B cell (primary cell): Measurements from ENCODE around the gene MYOD1. TPM values are rescaled to one million over a fixed set of nuclear protein-coding genes. Genes with fewer than 3 reads are reported as not detected.

Experiments used
- ATAC-seq: fragments of 200-7000 bp; cut with Tn5 transposase; one replicate; pipeline ENCODE4 v1.10.0; 2021; ENCODE audit warnings: low read depth, mild to moderate bottlenecking, moderate number of reproducible peaks, moderate library complexity
- CTCF ChIA-PET: fragments of 350-600 bp; sonication (Branson Sonifier 250); formaldehyde crosslinking; loops from one replicate; lab custom pipeline; 2021; ENCODE audit warnings: antibody characterized with exemption, inconsistent platforms; lab: Charles Lee
- POLR2A ChIA-PET: fragments of 350-600 bp; sonication (Branson Sonifier 250); formaldehyde crosslinking; loops from one replicate; lab custom pipeline; 2021; ENCODE audit warnings: antibody characterized with exemption; lab: Charles Lee
- DNase-seq: peaks from one replicate; pipeline ENCODE4 v3.0.0; 2013
- H2AFZ ChIP-seq: 2 replicates; pipeline ENCODE4 v1.6.1; 2012; ENCODE audit warnings: mild to moderate bottlenecking, low read depth, low read length; ENCODE audit not compliant: insufficient read depth, poor library complexity, severe bottlenecking
- H3K27ac ChIP-seq, 2 donors: 1 replicate in 1 of 2; 2 replicates in 1 of 2; pipeline ENCODE4 v1.5.1; 2012 to 2013; ENCODE audit warnings: low read length in 2 of 2, mild to moderate bottlenecking in 2 of 2, moderate library complexity in 1 of 2
- H3K27me3 ChIP-seq, 4 experiments: fragments of 200-600 bp in 1 of 4; sonication (generic) in 1 of 4; replicated peaks in 1 of 4; 1 replicate in 2 of 4; 2 replicates in 2 of 4; pipeline versions ENCODE4 v1.6.1 to v1.7.0; 2013 to 2016; ENCODE audit warnings: low read length in 3 of 4, mild to moderate bottlenecking in 2 of 4, mixed read lengths in 1 of 4, moderate library complexity in 1 of 4; ENCODE audit not compliant: insufficient read depth in 4 of 4, control insufficient read depth in 3 of 4; ENCODE audit errors: control extremely low read depth in 1 of 4
- H3K36me3 ChIP-seq, 2 experiments: replicated peaks in 1 of 2; 1 replicate in 1 of 2; 2 replicates in 1 of 2; pipeline versions ENCODE4 v1.6.1 to v1.7.1; 2013; ENCODE audit warnings: low read length in 1 of 2; ENCODE audit not compliant: insufficient read depth in 2 of 2, control insufficient read depth in 1 of 2; ENCODE audit errors: control extremely low read depth in 1 of 2, extremely low read depth in 1 of 2
- H3K4me1 ChIP-seq, 2 donors: fragments of 200-600 bp in 1 of 2; sonication (generic) in 1 of 2; 1 replicate in 1 of 2; 2 replicates in 1 of 2; pipeline versions ENCODE4 v1.5.1 to v1.6.1; 2013 to 2017; ENCODE audit warnings: low read length in 2 of 2; ENCODE audit not compliant: control insufficient read depth in 2 of 2, insufficient read depth in 2 of 2
- H3K4me2 ChIP-seq: replicated peaks from 2 replicates; pipeline ENCODE3; 2012; ENCODE audit warnings: mild to moderate bottlenecking, low read depth, low read length; ENCODE audit not compliant: poor library complexity, severe bottlenecking
- H3K4me3 ChIP-seq, 5 experiments: fragments of 200-600 bp in 1 of 5; sonication (generic) in 1 of 5; 1 replicate in 3 of 5; 2 replicates in 2 of 5; pipeline versions ENCODE4 v1.5.1 to v1.7.0; 2011 to 2016; ENCODE audit warnings: low read length in 4 of 5, mild to moderate bottlenecking in 4 of 5, low read depth in 2 of 5, control low read depth in 1 of 5, moderate library complexity in 1 of 5; ENCODE audit not compliant: insufficient read depth in 1 of 5; ENCODE audit errors: control extremely low read depth in 1 of 5, extremely low read depth in 1 of 5
- H3K79me2 ChIP-seq: fragments of 200-600 bp; sonication (generic); one replicate; pipeline ENCODE4 v1.6.0; 2016; ENCODE audit warnings: low read length; ENCODE audit not compliant: control insufficient read depth, insufficient read depth
- H3K9ac ChIP-seq: fragments of 200-600 bp; sonication (generic); 2 replicates; pipeline ENCODE4 v1.6.1; 2017; ENCODE audit warnings: mild to moderate bottlenecking, low read length, moderate library complexity
- H3K9me3 ChIP-seq, 3 donors: one replicate each; pipeline versions ENCODE4 v1.6.1 to v1.7.1; 2013; ENCODE audit warnings: low read length in 2 of 3; ENCODE audit not compliant: control insufficient read depth in 2 of 3, insufficient read depth in 1 of 3; ENCODE audit errors: control extremely low read depth in 1 of 3
- H4K20me1 ChIP-seq: 2 replicates; pipeline ENCODE4 v1.6.0; 2012; ENCODE audit warnings: mild to moderate bottlenecking, low read length; ENCODE audit not compliant: insufficient read depth, control insufficient read depth, poor library complexity, severe bottlenecking
- H3K27ac Mint-ChIP-seq: one replicate; pipeline ENCODE4 v1.8.0; 2021; ENCODE audit warnings: mixed read lengths
- H3K27me3 Mint-ChIP-seq: one replicate; pipeline ENCODE4 v1.8.0; 2021; ENCODE audit warnings: mixed read lengths
- H3K4me1 Mint-ChIP-seq: one replicate; pipeline ENCODE4 v1.8.0; 2021; ENCODE audit warnings: mixed read lengths
- H3K4me3 Mint-ChIP-seq: one replicate; pipeline ENCODE4 v1.8.0; 2021; ENCODE audit warnings: mixed read lengths
- H3K9me3 Mint-ChIP-seq: one replicate; pipeline ENCODE4 v1.8.0; 2022; ENCODE audit warnings: mixed read lengths; ENCODE audit not compliant: insufficient read depth
- CTCF ChIP-seq: fragments of 200-600 bp; IDR thresholded peaks from one replicate; pipeline ENCODE4 v1.8.0; 2022; ENCODE audit warnings: antibody characterized with exemption, mild to moderate bottlenecking
- EZH2 ChIP-seq: IDR thresholded peaks from 2 replicates; pipeline ENCODE4 v1.6.1; 2012; ENCODE audit warnings: borderline replicate concordance, low read depth, mild to moderate bottlenecking, moderate library complexity, low read length; ENCODE audit not compliant: insufficient read depth, poor library complexity, severe bottlenecking
- WGBS: methylation state at CpG from one replicate; pipeline ENCODE4 v1.1.5; 2013; ENCODE audit warnings: missing lambda C conversion rate; ENCODE audit not compliant: insufficient coverage; 5-methylcytosine and 5-hydroxymethylcytosine counted together
- intact Hi-C: fragments of 100-400 bp; cut with micrococcal nuclease; formaldehyde crosslinking; loops from one replicate; pipeline ENCODE4 v1.10.0; 2022
- polyA plus RNA-seq: library from polyadenylated mRNA; depleted of rRNA; stranded (reverse); fragments of >200 nt; gene quantifications from 2 replicates; pipeline ENCODE4 v1.2.3, GENCODE V29; 2012
- total RNA-seq, 2 donors: library from RNA; stranded (reverse); fragments of 120-200 nt in 1 of 2; gene quantifications; 1 replicate in 1 of 2; 2 replicates in 1 of 2; pipeline versions ENCODE4 v1.2.3 to v1.2.4, GENCODE V29; 2013 to 2022

Gene MYOD1
- total and polyA plus RNA-seq, 2 donors (not counting 1 experiment from before 2014, with no cell fraction given): not detected

- Histone ChIP-seq H4K20me1 (no peaks in the 10 kb centered on the region), H3K79me2 (no peaks in the 10 kb centered on the region), H3K4me1 (peaks cover 0 to 2% of the 10 kb centered on the region in 2 donors), H3K27ac (no peak within 1 kb of the TSS), H3K27me3 (peaks cover 0 to 62% (median 15%) of the 10 kb centered on the region in 4 experiments), H3K4me3 (no peak within 1 kb of the TSS), H3K9me3 (peaks cover 0 to 14% (median 0%) of the 10 kb centered on the region in 3 donors), H3K4me2 (peak within 1 kb of the TSS; percentile 46), H2AFZ (no peak within 1 kb of the TSS), H3K36me3 (no peaks in the 10 kb centered on the region), H3K9ac (no peak within 1 kb of the TSS)
- Mint-ChIP-seq H3K27ac (no peak within 1 kb of the TSS), H3K4me1 (peaks cover 8% of the 10 kb centered on the region), H3K9me3 (no peaks in the 10 kb centered on the region), H3K4me3 (peak within 1 kb of the TSS; percentile 65), H3K27me3 (peaks cover 47% of the 10 kb centered on the region)
- under 1% methylated on average over 66 of the region's 66 CpGs for WGBS
- DNase-seq (no peak), ATAC-seq (no peak)
- CTCF ChIA-PET: no interaction called here
- POLR2A ChIA-PET: no interaction called here
- TF ChIP-seq CTCF: no peak
- no peak for TF ChIP-seq EZH2
- intact Hi-C loops: no loop called here
These were observed 15.1 kb downstream of the MYOD1 start, which contains the start of gene KCNC1 for GRCh38 chr11:17734418-17734911. Gene KCNC1, plus strand, starts transcription at chr11:17734781. Its CDS starts 1,222 bp downstream, at chr11:17736003.

- Mint-ChIP-seq H3K27me3 (peaks cover 45% of the 10 kb centered on the region), H3K27ac (no peak overlapping the region), H3K4me1 (peaks cover 8% of the 10 kb centered on the region), H3K4me3 (no peak overlapping the region), H3K9me3 (no peaks in the 10 kb centered on the region)
- ChIA-PET POLR2A (no interaction called here), CTCF (no interaction called here)
- H4K20me1 ChIP-seq: no peaks in the 10 kb centered on the region
- H3K4me3 ChIP-seq: no peak overlapping the region
- no peaks in the 10 kb centered on the region for H3K36me3 ChIP-seq
- no peak overlapping the region for H3K9ac ChIP-seq
- peak overlapping the region; percentile 46 for H3K4me2 ChIP-seq
- H3K27me3 ChIP-seq: peaks cover 0 to 64% (median 14%) of the 10 kb centered on the region in 4 experiments
- H3K9me3 ChIP-seq: peaks cover 0 to 12% (median 0%) of the 10 kb centered on the region in 3 donors
- H3K4me1 ChIP-seq: peaks cover 0 to 2% of the 10 kb centered on the region in 2 donors
- DNase-seq (no peak), ATAC-seq (no peak)
- intact Hi-C loops: no loop called here
- TF ChIP-seq CTCF (no peak), EZH2 (no peak)
- 3% methylated on average over 69 of the region's 73 CpGs for WGBS
- no peak overlapping the region for H3K27ac ChIP-seq
- H3K79me2 ChIP-seq: no peaks in the 10 kb centered on the region
- no peak overlapping the region for H2AFZ ChIP-seq
These were observed 15.8 kb downstream of the MYOD1 start for GRCh38 chr11:17734986-17735817.
